ENCODE measurements around the gene BRAP.
"Not testable (repeated sequence)": the region's sequence is repeated elsewhere in the genome, so short reads cannot be mapped to it uniquely, and the experiment has no call there.

Gene BRAP

GRCh38 chr12:111624540-111624939, 61.2 kb downstream of the BRAP start:
- in situ Hi-C loops (cut with MboI; ENCODE audit: low sequenced_read_pairs), result no loop called here

DNA sequence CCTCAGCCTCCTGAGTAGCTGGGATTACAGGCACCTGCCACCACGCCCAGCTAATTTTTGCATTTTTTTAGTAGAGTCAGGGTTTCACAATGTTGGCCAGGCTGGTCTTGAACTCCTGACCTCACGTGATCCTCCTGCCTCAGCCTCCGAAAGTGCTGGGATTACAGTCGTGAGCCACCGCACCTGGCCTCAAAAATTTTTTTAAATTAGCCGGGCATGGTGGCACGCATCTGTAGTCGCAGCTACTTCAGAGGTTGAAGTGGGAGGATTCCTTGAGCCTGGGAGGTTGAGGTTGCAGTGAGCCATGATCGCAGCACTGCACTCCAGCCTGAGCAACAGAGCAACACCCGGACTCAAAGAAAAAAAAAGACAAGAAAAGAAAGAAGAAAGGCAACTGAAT, 67.9 kb downstream of the BRAP start:
- in situ Hi-C loops (cut with MboI; ENCODE audit: low sequenced_read_pairs), result not testable (repeated sequence)

DNA sequence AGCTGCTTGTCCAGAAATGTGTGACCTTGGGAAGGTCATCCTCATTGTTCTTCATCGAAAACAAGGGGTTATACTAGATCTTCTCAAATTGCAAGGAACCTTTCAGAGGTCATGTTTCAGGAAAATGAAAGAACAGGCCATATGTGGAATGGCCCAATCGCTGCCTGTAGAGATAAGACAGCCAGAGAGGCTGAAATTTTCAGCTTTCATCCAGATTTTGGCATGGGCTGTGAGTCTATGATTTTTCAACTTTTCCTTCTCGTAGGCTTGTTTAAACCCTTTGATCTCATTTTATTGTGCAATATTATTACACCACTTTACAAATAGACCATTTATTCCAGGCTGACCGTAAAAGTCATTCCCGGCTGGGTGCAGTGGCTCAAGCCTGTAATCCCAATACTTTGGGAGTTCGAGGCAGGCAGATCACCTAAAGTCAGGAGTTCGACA, 69.6 kb downstream of the BRAP start:
- in situ Hi-C loops (cut with MboI; ENCODE audit: low sequenced_read_pairs), result no loop called here

GRCh38 chr12:111607239-111607638, 78.5 kb downstream of the BRAP start:
- in situ Hi-C loops (cut with MboI; ENCODE audit: low sequenced_read_pairs), result no loop called here

DNA sequence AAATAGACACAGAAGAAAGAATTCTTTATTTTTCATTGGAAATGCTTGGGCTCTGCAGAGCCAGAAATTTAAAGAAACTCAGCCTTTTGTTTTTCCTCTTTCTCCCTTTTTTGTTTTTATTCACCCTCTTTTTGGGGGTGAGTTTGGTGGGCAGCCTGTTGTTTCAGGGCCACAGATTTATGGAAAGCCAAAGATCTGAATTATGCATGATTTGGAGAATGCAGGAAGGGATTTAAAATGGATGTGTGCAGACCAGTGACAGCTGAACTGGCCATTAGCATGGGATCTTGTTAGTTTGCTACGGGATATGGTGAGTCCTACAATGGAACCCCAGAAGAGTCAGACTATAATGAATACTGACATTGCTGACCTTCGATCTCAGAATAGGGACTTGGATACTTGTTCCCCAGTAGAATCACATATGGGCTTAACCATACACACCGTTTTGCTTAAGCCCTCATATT, 79.0 kb downstream of the BRAP start:
- in situ Hi-C loops (cut with MboI; ENCODE audit: low sequenced_read_pairs), result no loop called here

- in situ Hi-C loops (cut with MboI; ENCODE audit: low sequenced_read_pairs), result no loop called here
These were observed 79.6 kb downstream of the BRAP start for GRCh38 chr12:111605911-111606766.

DNA sequence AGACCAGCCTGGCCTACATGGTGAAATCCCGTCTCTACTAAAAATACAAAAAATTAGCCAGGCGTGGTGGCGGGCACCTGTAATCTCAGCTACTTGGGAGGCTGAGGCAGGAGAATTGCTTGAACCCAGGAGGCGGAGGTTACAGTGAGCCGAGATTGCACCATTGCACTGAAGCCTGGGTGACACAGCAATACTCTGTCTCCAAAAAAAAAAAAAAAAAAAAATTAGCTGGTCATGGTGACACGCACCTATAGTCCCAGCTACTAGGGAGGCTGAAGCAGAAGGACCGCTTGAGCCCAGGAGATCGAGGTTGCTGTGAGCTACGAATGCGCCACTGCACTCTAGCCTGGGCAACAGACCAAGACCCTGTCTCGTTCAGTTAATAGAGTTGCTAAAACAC, 82.9 kb downstream of the BRAP start:
- in situ Hi-C loops (cut with MboI; ENCODE audit: low sequenced_read_pairs), result not testable (repeated sequence)

GRCh38 chr12:111602348-111602747, 83.4 kb downstream of the BRAP start:
- in situ Hi-C loops (cut with MboI; ENCODE audit: low sequenced_read_pairs), result no loop called here

DNA sequence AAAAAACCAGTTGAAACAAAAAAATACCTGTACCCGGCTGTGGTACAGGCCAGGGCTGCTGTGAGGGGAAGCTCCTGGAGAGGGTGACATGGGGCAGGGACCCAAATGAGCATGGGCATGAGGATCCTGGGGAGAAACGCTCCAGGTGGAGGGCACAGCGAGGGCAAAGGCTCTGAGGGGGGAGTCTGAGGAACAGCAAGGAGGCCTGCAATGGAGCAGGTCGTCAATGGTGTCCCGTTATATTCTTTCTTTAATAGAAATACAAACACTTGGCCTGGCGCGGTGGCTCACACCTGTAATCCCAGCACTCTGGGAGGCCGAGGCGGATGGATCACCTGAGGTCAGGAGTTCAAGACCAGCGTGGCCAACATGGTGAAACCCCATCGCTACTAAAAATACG, 84.8 kb downstream of the BRAP start:
- in situ Hi-C loops (cut with MboI; ENCODE audit: low sequenced_read_pairs), result not testable (repeated sequence)

DNA sequence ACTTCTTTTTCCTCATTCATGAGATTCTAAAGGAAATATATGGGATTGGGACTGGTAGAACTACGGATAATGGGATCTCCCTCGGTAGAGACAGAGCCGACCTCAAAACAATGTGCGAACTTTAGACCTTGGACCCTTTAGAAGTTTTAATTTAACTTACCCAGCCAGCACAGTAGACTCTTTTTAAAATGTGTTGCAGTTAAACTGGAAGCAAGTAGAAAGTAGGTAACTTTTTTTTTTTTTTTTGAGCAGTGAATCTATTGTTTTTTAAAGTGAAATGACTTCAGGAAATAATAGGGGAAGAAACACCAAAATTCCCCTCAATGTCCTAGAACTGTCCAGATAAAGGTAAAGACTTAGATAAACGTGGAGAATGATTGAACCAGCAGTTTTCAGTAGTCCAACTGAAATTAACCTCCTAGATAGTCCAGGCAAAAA, 85.5 kb downstream of the BRAP start:
- in situ Hi-C loops (cut with MboI; ENCODE audit: low sequenced_read_pairs), result no loop called here

DNA sequence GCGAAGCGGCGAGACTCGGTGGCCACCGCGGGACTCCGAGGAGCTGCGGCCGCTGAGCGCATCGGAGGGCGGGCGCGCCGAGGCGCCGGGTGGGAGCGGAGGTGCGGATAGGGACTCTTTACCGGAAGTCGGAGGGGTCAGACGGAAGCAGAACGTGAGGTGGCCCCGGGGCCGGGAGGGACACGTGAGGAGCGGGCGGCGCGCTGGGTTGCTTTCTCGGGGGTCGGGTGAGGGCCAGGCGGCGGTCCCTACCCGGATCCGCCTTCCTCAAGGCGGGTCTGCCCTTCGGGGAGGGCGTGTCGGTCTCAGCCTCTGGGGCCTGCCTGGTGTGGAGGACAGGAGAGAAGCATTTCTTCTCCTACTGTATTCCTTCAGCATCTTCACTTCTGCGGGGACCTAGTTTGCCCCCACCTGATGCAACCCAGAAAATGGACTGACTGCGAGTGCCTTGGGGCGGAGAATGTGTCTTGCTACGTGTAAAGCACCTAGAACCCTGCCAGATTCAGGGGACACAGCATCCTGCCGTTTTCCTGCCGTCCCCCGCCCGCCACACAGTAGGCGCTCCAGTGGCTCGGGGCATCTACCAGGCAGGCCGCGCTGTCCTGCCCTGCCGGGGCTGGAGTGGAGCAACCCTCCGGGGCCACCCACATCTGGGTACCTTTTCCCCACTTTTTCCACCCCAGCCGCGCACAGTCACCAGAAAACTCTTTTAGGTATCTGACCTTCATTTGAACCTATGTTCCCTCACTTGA, 86.1 kb downstream of the BRAP start:
- in situ Hi-C loops (cut with MboI; ENCODE audit: low sequenced_read_pairs), result no loop called here

GRCh38 chr12:111598637-111599452, 86.9 kb downstream of the BRAP start, which contains the start of gene ATXN2:
TSS of gene ATXN2 (minus strand) at chr12:111599315. CDS start at chr12:111599034, 281 bp downstream.
- in situ Hi-C loops (cut with MboI; ENCODE audit: low sequenced_read_pairs), result no loop called here

GRCh38 chr12:111597831-111598636, 87.7 kb downstream of the BRAP start:
- in situ Hi-C loops (cut with MboI; ENCODE audit: low sequenced_read_pairs), result no loop called here

DNA sequence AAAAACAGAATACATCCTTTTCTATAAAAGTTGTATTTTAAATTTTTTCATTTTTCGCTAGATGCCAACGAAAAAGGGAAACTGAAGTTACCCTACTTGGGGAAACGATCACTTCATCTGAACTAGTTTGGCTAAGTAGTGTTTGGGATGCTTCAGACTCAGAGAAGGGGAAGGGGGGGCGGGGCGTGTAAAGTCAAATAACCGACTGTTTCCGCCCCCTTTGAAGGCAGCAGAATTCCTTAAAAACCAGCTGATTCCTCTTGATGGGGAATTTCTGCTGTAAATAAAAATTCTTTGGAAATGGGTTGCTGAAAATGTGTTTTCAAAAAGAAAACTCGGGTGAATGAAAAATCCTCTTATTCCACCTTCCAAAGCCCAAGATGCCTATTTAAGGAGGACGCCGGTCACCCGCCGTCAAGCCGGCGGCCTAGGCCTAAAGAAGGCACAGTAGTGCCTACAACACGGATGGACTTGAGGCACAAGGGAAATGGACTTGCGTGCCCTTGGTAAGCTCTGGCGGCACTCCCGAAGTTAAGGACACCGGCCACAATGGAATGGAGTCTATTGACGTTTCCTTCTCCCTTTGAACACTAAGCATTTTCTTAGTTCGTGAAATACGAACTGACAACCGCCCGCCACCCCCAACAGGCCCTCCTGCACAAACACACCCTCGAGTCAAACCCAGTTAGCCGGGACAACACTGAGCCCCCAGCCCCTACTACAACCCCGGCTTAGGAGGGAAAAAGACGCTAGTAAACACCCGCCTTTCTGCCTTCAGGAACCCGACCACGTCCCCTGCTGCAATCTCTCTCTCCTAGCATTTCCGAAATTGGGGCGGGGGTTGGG, 88.5 kb downstream of the BRAP start:
- in situ Hi-C loops (cut with MboI; ENCODE audit: low sequenced_read_pairs), result no loop called here

DNA sequence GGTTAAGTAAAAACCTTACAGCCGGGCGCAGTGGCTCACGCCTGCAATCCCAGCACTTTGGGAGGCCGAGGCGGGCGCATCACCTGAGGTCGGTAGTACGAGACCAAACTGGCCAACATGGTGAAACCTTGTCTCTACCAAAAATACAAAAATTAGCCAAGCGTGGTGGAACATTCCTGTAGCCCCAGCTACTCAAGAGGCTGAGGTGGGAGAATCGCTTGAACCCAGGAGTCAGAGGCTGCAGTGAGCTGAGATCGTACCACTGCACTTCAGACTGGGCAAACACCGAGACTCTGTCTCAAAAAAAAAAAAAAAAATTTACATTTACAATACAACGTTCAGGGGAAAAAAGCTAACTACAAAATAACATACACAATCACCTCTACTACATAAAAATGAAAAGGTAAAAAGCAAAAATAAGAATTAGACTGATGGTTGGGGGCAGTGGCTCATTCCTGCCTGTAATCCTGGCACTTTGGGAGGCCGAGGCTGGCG, 90.4 kb downstream of the BRAP start:
- in situ Hi-C loops (cut with MboI; ENCODE audit: low sequenced_read_pairs), result not testable (repeated sequence)
